Measurements from ENCODE around the gene ANAPC2. TPM values are rescaled to one million over a fixed set of nuclear protein-coding genes. Genes with fewer than 3 reads are reported as not detected.

Gene ANAPC2
- total RNA-seq, 1 donor from 2014 or later, result 39.2 TPM

DNA sequence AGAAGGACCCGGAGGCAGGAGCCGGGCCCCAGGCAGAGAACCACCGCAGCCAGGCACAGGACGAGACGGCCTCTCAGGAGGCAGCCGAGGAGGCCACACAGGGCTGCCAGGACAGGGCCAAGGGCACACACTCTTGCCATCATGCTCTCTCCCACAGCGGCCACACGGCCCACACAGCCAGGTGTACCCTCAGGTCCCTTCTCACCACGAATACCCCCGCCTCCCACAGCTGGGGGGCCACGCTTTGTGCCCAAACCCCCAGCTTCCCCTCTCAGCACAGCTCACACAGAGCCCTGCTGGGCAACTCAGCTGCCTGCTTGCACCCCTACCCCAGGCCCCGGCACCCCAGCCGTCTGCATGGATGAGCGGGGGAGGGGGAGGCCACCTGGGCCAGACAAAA, 5.4 kb upstream of the ANAPC2 start:
- TF ChIP-seq EZH2 (IDR thresholded peaks at IDR 0.05; ENCODE audit: insufficient read depth, low read length) (no peak), CTCF (IDR thresholded peaks at IDR 0.05; ENCODE audit: insufficient read depth, low read depth, low read length) (no peak)
- H3K27ac ChIP-seq (ENCODE audit: low read depth, low read length), result no peak overlapping the region
- Mint-ChIP-seq H3K4me3 (ENCODE audit: unreplicated experiment) (no peak overlapping the region), H3K4me1 (ENCODE audit: low read depth, unreplicated experiment) (peaks cover 11% of the 10 kb centered on the region), H3K9me3 (ENCODE audit: unreplicated experiment) (no peaks in the 10 kb centered on the region), H3K27ac (ENCODE audit: unreplicated experiment) (no peak overlapping the region), H3K27me3 (ENCODE audit: low read depth, unreplicated experiment) (no peaks in the 10 kb centered on the region), H3K36me3 (ENCODE audit: low read depth, unreplicated experiment) (no peaks in the 10 kb centered on the region)
- H3K4me2 ChIP-seq (ENCODE audit: low read length), result no peak overlapping the region
- H3K36me3 ChIP-seq (ENCODE audit: insufficient read depth, low read length), result no peaks in the 10 kb centered on the region
- DNase-seq (ENCODE audit: low read depth) (no peak), FAIRE-seq (no peak)
- H2AFZ ChIP-seq (ENCODE audit: low read depth, low read length), result no peak overlapping the region
- H3K9me3 ChIP-seq (ENCODE audit: insufficient read depth, low read depth, low read length), result no peaks in the 10 kb centered on the region
- H3K9ac ChIP-seq (ENCODE audit: low read length), result no peak overlapping the region
- peaks cover 78% of the 10 kb centered on the region for H3K79me2 ChIP-seq (ENCODE audit: insufficient read depth, low read length)
- H3K4me1 ChIP-seq (ENCODE audit: insufficient read depth, low read length), result peaks cover 19% of the 10 kb centered on the region
- peaks cover 89% of the 10 kb centered on the region for H4K20me1 ChIP-seq (ENCODE audit: insufficient read depth, low read length)
- no peak overlapping the region for H3K4me3 ChIP-seq (ENCODE audit: insufficient read depth, low read depth, low read length)
- H3K27me3 ChIP-seq (ENCODE audit: insufficient read depth, low read length), result no peaks in the 10 kb centered on the region

DNA sequence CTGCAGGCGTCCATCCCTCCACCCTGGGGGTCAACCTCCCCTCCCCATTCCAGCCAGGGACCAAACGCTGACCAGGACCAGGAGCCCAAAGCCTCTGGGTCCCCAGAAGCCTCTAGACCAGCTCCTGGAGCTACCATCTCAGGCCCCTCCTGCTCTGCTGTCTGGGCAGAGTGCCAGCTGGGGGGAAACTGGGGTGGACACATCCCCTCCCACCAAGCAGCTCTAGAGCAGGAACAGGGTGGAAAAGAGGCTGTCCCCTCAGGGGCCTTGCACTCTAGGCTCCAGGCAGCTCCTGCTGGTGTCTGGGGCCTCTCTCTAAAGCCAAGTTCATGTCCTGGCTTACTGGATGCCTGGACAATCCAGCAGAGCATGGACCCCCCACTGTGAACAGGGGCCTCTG, 4.5 kb upstream of the ANAPC2 start:
- H3K9me3 Mint-ChIP-seq (ENCODE audit: unreplicated experiment), result no peaks in the 10 kb centered on the region
- TF ChIP-seq CTCF (IDR thresholded peaks at IDR 0.05; ENCODE audit: insufficient read depth, low read depth, low read length) (no peak), EZH2 (IDR thresholded peaks at IDR 0.05; ENCODE audit: insufficient read depth, low read length) (no peak)
- H3K9me3 ChIP-seq (ENCODE audit: insufficient read depth, low read depth, low read length), result no peaks in the 10 kb centered on the region
- H3K27ac ChIP-seq (ENCODE audit: low read depth, low read length), result no peak overlapping the region
- H3K4me1 ChIP-seq (ENCODE audit: insufficient read depth, low read length), result peaks cover 11% of the 10 kb centered on the region
- peaks cover 79% of the 10 kb centered on the region for H4K20me1 ChIP-seq (ENCODE audit: insufficient read depth, low read length)
- no peaks in the 10 kb centered on the region for H3K36me3 Mint-ChIP-seq (ENCODE audit: low read depth, unreplicated experiment)
- H2AFZ ChIP-seq (ENCODE audit: low read depth, low read length), result no peak overlapping the region
- H3K4me1 Mint-ChIP-seq (ENCODE audit: low read depth, unreplicated experiment), result peaks cover 10% of the 10 kb centered on the region
- FAIRE-seq, result no peak
- no peak overlapping the region for H3K4me3 ChIP-seq (ENCODE audit: insufficient read depth, low read depth, low read length)
- no peak overlapping the region for H3K4me2 ChIP-seq (ENCODE audit: low read length)
- no peak overlapping the region for H3K4me3 Mint-ChIP-seq (ENCODE audit: unreplicated experiment)
- H3K27me3 ChIP-seq (ENCODE audit: insufficient read depth, low read length), result no peaks in the 10 kb centered on the region
- no peaks in the 10 kb centered on the region for H3K27me3 Mint-ChIP-seq (ENCODE audit: low read depth, unreplicated experiment)
- DNase-seq (ENCODE audit: low read depth), result no peak
- H3K9ac ChIP-seq (ENCODE audit: low read length), result no peak overlapping the region
- no peak overlapping the region for H3K27ac Mint-ChIP-seq (ENCODE audit: unreplicated experiment)
- H3K79me2 ChIP-seq (ENCODE audit: insufficient read depth, low read length), result peaks cover 74% of the 10 kb centered on the region
- no peaks in the 10 kb centered on the region for H3K36me3 ChIP-seq (ENCODE audit: insufficient read depth, low read length)

- H3K4me3 ChIP-seq (ENCODE audit: insufficient read depth, low read depth, low read length), result no peak overlapping the region
- Mint-ChIP-seq H3K27ac (ENCODE audit: unreplicated experiment) (no peak overlapping the region), H3K9me3 (ENCODE audit: unreplicated experiment) (no peaks in the 10 kb centered on the region), H3K4me3 (ENCODE audit: unreplicated experiment) (no peak overlapping the region), H3K27me3 (ENCODE audit: low read depth, unreplicated experiment) (no peaks in the 10 kb centered on the region), H3K4me1 (ENCODE audit: low read depth, unreplicated experiment) (peaks cover 13% of the 10 kb centered on the region), H3K36me3 (ENCODE audit: low read depth, unreplicated experiment) (no peaks in the 10 kb centered on the region)
- DNase-seq (ENCODE audit: low read depth) (no peak), FAIRE-seq (no peak)
- no peak overlapping the region for H3K9ac ChIP-seq (ENCODE audit: low read length)
- H3K9me3 ChIP-seq (ENCODE audit: insufficient read depth, low read depth, low read length), result no peaks in the 10 kb centered on the region
- H3K36me3 ChIP-seq (ENCODE audit: insufficient read depth, low read length), result no peaks in the 10 kb centered on the region
- no peak overlapping the region for H3K27ac ChIP-seq (ENCODE audit: low read depth, low read length)
- no peak overlapping the region for H2AFZ ChIP-seq (ENCODE audit: low read depth, low read length)
- H3K4me1 ChIP-seq (ENCODE audit: insufficient read depth, low read length), result peaks cover 16% of the 10 kb centered on the region
- TF ChIP-seq CTCF (IDR thresholded peaks at IDR 0.05; ENCODE audit: insufficient read depth, low read depth, low read length) (no peak), EZH2 (IDR thresholded peaks at IDR 0.05; ENCODE audit: insufficient read depth, low read length) (no peak)
- no peaks in the 10 kb centered on the region for H3K27me3 ChIP-seq (ENCODE audit: insufficient read depth, low read length)
- peaks cover 77% of the 10 kb centered on the region for H4K20me1 ChIP-seq (ENCODE audit: insufficient read depth, low read length)
- H3K79me2 ChIP-seq (ENCODE audit: insufficient read depth, low read length), result peaks cover 74% of the 10 kb centered on the region
- H3K4me2 ChIP-seq (ENCODE audit: low read length), result no peak overlapping the region
These were observed 4.1 kb upstream of the ANAPC2 start for GRCh38 chr9:137192448-137192780.

All from astrocyte (in vitro differentiated cells and primary cell).